ENCODE measurements around the gene OR2C1.

Gene OR2C1

DNA sequence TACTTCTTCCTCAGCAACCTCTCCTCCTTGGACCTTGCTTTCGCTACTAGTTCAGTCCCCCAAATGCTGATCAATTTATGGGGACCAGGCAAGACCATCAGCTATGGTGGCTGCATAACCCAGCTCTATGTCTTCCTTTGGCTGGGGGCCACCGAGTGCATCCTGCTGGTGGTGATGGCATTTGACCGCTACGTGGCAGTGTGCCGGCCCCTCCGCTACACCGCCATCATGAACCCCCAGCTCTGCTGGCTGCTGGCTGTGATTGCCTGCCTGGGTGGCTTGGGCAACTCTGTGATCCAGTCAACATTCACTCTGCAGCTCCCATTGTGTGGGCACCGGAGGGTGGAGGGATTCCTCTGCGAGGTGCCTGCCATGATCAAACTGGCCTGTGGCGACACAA is 429 bp downstream of the OR2C1 start (continued):
- TF ChIP-seq ZNF518A (tag by site-specific recombination; conservative IDR thresholded peaks at IDR 0.05; ENCODE audit: low read depth): no peak

GRCh38 chr16:3358871-3359270 is 3.2 kb downstream of the OR2C1 start:
- Histone ChIP-seq H3K4me3 (ENCODE audit: low read depth, low read length) (no peak overlapping the region), H3K27ac (ENCODE audit: extremely low read depth, low read depth, low read length) (no peak overlapping the region), H3K9me3 (ENCODE audit: control insufficient read depth, insufficient read depth, low read depth, low read length) (no peaks in the 10 kb centered on the region), H3K4me1 (ENCODE audit: control insufficient read depth, insufficient read depth, low read length) (no peaks in the 10 kb centered on the region), H3K36me3 (ENCODE audit: control insufficient read depth in 2 of 2, insufficient read depth in 1 of 2, low read length in 2 of 2) (no peaks in the 10 kb centered on the region)
- ChIA-PET POLR2A (no interaction called here), CTCF (no interaction called here)
- TF ChIP-seq ZNF274 (IDR thresholded peaks at IDR 0.05; ENCODE audit: low read length) (no peak), ZNF274 (tag by site-specific recombination; IDR thresholded peaks at IDR 0.05; ENCODE audit: borderline replicate concordance) (no peak), PRDM10 (tag by site-specific recombination; IDR thresholded peaks at IDR 0.05) (no peak), ZNF792 (tag by site-specific recombination; IDR thresholded peaks at IDR 0.05) (no peak), ZNF791 (tag by site-specific recombination; IDR thresholded peaks at IDR 0.05) (no peak), ZNF571 (tag by site-specific recombination; IDR thresholded peaks at IDR 0.05) (no peak), BCL11B (tag by site-specific recombination; IDR thresholded peaks at IDR 0.05; ENCODE audit: low read depth) (no peak), KLF10 (tag by site-specific recombination; IDR thresholded peaks at IDR 0.05) (no peak), ZNF280D (tag by site-specific recombination; IDR thresholded peaks at IDR 0.05) (no peak), HIC1 (tag by site-specific recombination; IDR thresholded peaks at IDR 0.05) (no peak), ZNF596 (tag by site-specific recombination; IDR thresholded peaks at IDR 0.05) (no peak)
- TF ChIP-seq, protein P1, sequence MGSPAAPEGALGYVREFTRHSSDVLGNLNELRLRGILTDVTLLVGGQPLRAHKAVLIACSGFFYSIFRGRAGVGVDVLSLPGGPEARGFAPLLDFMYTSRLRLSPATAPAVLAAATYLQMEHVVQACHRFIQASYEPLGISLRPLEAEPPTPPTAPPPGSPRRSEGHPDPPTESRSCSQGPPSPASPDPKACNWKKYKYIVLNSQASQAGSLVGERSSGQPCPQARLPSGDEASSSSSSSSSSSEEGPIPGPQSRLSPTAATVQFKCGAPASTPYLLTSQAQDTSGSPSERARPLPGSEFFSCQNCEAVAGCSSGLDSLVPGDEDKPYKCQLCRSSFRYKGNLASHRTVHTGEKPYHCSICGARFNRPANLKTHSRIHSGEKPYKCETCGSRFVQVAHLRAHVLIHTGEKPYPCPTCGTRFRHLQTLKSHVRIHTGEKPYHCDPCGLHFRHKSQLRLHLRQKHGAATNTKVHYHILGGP (tag by site-specific recombination; IDR thresholded peaks at IDR 0.05): no peak

All from HEK293 (cell line).